WTC11 (cell line): ENCODE results near the gene FOXO3.

Experiments used
- CBFB ChIP-seq: sonication (generic); formaldehyde crosslinking; IDR thresholded peaks from 2 replicates; pipeline ENCODE4 v1.8.1; 2022; ENCODE audit warnings: mild to moderate bottlenecking, low read depth, missing genetic modification reagents
- EMX1 ChIP-seq: fragments of 250-450 bp; sonication (Bioruptor Pico); IDR thresholded peaks from 2 replicates; pipeline ENCODE4 v1.8.0; 2021; ENCODE audit warnings: mild to moderate bottlenecking
- JUN ChIP-seq: sonication (generic); formaldehyde crosslinking; IDR thresholded peaks from 2 replicates; pipeline ENCODE4 v1.8.0; 2023; ENCODE audit warnings: mild to moderate bottlenecking, missing genetic modification reagents
- TF ChIP-seq, protein P1 (sequence below): fragments of 250-450 bp; sonication (Bioruptor Pico); IDR thresholded peaks from 2 replicates; pipeline ENCODE4 v2.1.2; 2022; ENCODE audit warnings: mild to moderate bottlenecking, moderate library complexity
- TF ChIP-seq, protein P2 (sequence below): fragments of 200-600 bp; IDR thresholded peaks from 2 replicates; pipeline ENCODE4 v1.8.0; 2022; ENCODE audit warnings: antibody characterized with exemption
- TF ChIP-seq, protein P3 (sequence below): sonication (generic); formaldehyde crosslinking; conservative IDR thresholded peaks from 2 replicates; pipeline ENCODE4 v1.8.1; 2023; ENCODE audit warnings: mild to moderate bottlenecking, low read depth, missing genetic modification reagents, moderate library complexity
- TF ChIP-seq, protein P4 (sequence below): sonication (generic); formaldehyde crosslinking; IDR thresholded peaks from 2 replicates; pipeline ENCODE4 v1.8.0; 2022; ENCODE audit warnings: mild to moderate bottlenecking, missing genetic modification reagents

DNA sequence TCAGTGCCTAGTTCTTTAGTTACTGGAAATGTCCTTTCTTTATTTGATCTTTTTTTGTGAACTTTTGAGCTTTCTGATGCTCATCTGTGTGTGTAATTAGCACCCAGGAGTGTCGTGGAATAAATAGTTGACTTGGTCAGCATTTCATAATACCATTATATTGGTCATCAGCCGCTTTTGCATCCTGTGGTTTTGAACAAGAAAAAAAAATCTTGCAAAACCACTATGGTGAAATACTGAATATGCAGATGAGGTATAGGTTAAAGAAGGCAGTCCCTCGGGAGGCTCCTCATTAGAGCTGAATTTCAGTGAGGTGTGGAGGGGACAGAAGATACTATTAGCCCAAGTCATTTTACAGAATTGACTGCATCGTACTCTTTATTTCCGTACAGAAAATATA lies 90.1 kb downstream of the FOXO3 start:
- TF ChIP-seq, protein P1, sequence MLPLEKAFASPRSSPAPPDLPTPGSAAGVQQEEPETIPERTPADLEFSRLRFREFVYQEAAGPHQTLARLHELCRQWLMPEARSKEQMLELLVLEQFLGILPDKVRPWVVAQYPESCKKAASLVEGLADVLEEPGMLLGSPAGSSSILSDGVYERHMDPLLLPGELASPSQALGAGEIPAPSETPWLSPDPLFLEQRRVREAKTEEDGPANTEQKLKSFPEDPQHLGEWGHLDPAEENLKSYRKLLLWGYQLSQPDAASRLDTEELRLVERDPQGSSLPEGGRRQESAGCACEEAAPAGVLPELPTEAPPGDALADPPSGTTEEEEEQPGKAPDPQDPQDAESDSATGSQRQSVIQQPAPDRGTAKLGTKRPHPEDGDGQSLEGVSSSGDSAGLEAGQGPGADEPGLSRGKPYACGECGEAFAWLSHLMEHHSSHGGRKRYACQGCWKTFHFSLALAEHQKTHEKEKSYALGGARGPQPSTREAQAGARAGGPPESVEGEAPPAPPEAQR (CRISPR knock-in tag): no peak
- TF ChIP-seq EMX1 (CRISPR knock-in tag): no peak
- TF ChIP-seq, protein P2, sequence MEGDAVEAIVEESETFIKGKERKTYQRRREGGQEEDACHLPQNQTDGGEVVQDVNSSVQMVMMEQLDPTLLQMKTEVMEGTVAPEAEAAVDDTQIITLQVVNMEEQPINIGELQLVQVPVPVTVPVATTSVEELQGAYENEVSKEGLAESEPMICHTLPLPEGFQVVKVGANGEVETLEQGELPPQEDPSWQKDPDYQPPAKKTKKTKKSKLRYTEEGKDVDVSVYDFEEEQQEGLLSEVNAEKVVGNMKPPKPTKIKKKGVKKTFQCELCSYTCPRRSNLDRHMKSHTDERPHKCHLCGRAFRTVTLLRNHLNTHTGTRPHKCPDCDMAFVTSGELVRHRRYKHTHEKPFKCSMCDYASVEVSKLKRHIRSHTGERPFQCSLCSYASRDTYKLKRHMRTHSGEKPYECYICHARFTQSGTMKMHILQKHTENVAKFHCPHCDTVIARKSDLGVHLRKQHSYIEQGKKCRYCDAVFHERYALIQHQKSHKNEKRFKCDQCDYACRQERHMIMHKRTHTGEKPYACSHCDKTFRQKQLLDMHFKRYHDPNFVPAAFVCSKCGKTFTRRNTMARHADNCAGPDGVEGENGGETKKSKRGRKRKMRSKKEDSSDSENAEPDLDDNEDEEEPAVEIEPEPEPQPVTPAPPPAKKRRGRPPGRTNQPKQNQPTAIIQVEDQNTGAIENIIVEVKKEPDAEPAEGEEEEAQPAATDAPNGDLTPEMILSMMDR: no peak
- TF ChIP-seq, protein P3, sequence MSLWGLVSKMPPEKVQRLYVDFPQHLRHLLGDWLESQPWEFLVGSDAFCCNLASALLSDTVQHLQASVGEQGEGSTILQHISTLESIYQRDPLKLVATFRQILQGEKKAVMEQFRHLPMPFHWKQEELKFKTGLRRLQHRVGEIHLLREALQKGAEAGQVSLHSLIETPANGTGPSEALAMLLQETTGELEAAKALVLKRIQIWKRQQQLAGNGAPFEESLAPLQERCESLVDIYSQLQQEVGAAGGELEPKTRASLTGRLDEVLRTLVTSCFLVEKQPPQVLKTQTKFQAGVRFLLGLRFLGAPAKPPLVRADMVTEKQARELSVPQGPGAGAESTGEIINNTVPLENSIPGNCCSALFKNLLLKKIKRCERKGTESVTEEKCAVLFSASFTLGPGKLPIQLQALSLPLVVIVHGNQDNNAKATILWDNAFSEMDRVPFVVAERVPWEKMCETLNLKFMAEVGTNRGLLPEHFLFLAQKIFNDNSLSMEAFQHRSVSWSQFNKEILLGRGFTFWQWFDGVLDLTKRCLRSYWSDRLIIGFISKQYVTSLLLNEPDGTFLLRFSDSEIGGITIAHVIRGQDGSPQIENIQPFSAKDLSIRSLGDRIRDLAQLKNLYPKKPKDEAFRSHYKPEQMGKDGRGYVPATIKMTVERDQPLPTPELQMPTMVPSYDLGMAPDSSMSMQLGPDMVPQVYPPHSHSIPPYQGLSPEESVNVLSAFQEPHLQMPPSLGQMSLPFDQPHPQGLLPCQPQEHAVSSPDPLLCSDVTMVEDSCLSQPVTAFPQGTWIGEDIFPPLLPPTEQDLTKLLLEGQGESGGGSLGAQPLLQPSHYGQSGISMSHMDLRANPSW (CRISPR knock-in tag): no peak
- TF ChIP-seq, protein P4, sequence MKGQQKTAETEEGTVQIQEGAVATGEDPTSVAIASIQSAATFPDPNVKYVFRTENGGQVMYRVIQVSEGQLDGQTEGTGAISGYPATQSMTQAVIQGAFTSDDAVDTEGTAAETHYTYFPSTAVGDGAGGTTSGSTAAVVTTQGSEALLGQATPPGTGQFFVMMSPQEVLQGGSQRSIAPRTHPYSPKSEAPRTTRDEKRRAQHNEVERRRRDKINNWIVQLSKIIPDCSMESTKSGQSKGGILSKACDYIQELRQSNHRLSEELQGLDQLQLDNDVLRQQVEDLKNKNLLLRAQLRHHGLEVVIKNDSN (CRISPR knock-in tag): no peak
- no peak for TF ChIP-seq JUN (CRISPR knock-in tag)
- no peak for TF ChIP-seq CBFB (CRISPR knock-in tag)
